Measurements from ENCODE around the gene FBP1. TPM values are rescaled to one million over a fixed set of nuclear protein-coding genes. Genes with fewer than 3 reads are reported as not detected.

The FBP1 gene
- total and polyA plus RNA-seq, 2 donors (not counting 3 experiments of a cell fraction or from before 2014, with no cell fraction given): 2.5 to 3.8 TPM

GRCh38 chr9:94677929-94678328 lies 38.6 kb upstream of the FBP1 start:
- peaks cover 3 to 4% of the 10 kb centered on the region in 2 experiments for H3K27me3 ChIP-seq (ENCODE audit: control insufficient read depth in 2 of 2, insufficient read depth in 2 of 2, low read length in 2 of 2)
- no peaks in the 10 kb centered on the region for H3K36me3 ChIP-seq (ENCODE audit: control insufficient read depth in 2 of 2, extremely low read depth in 1 of 2, insufficient read depth in 2 of 2, low read length in 2 of 2)
- no peak overlapping the region for H3K9ac ChIP-seq (replicated peaks; ENCODE audit: extremely low read depth, insufficient read depth, low read length)
- FAIRE-seq (no peak), DNase-seq (ENCODE audit: low read depth, low spot score) (no peak)
- peaks cover under 1% of the 10 kb centered on the region for H3K4me1 ChIP-seq (ENCODE audit: control insufficient read depth, extremely low read depth, insufficient read depth, low read length)
- no TSS peak for BruUV-seq (replicated peaks)
- H2AFZ ChIP-seq (ENCODE audit: low read depth, low read length): no peak overlapping the region
- H3K4me2 ChIP-seq (ENCODE audit: insufficient read depth, low read length): no peak overlapping the region
- no peak for TF ChIP-seq POLR2AphosphoS5 (IDR thresholded peaks at IDR 0.05; ENCODE audit: insufficient read depth, low read depth, low read length)
- TF ChIP-seq FOS (IDR thresholded peaks at IDR 0.05; ENCODE audit: borderline replicate concordance, insufficient read depth, low read length): no peak
- no peak for TF ChIP-seq MYC (IDR thresholded peaks at IDR 0.05; ENCODE audit: low read depth, low read length)
- dilution Hi-C loops (cut with MboI; ENCODE audit: extremely low pct_ligation_motif_present, low sequenced_read_pairs): no loop called here
- ChIA-PET POLR2A (no interaction called here), CTCF (interaction anchor here (1.3 to 11.8 kb wide), 3 partner anchors 9 to 491 kb away, joined by 4 to 707 read pairs (median 94); no protein-coding TSS in a partner anchor)
- intact Hi-C loops (cut with micrococcal nuclease): no loop called here
- H4K20me1 ChIP-seq (replicated peaks; ENCODE audit: control insufficient read depth, extremely low read depth, insufficient read depth, low read length): no peaks in the 10 kb centered on the region
- H3K79me2 ChIP-seq (ENCODE audit: control insufficient read depth, insufficient read depth, low read length): no peaks in the 10 kb centered on the region
- H3K9me1 ChIP-seq (replicated peaks; ENCODE audit: control insufficient read depth, extremely low read depth, insufficient read depth, low read length): no peaks in the 10 kb centered on the region
- H3K9me3 ChIP-seq (replicated peaks; ENCODE audit: control insufficient read depth, insufficient read depth, low read length): no peaks in the 10 kb centered on the region
- H3K27ac ChIP-seq (ENCODE audit: insufficient read depth, low read depth, low read length): no peak overlapping the region
- no peak overlapping the region for H3K4me3 ChIP-seq (replicated peaks in 1 of 3; ENCODE audit: insufficient read depth in 1 of 3, low read depth in 1 of 3, low read length in 3 of 3)

GRCh38 chr9:94676446-94677131 lies 37.3 kb upstream of the FBP1 start:
- DNase-seq (ENCODE audit: low read depth, low spot score) (no peak), FAIRE-seq (no peak)
- Histone ChIP-seq H3K79me2 (ENCODE audit: control insufficient read depth, insufficient read depth, low read length) (no peaks in the 10 kb centered on the region), H3K27ac (ENCODE audit: insufficient read depth, low read depth, low read length) (no peak overlapping the region), H3K4me3 (replicated peaks in 1 of 3; ENCODE audit: insufficient read depth in 1 of 3, low read depth in 1 of 3, low read length in 3 of 3) (no peak overlapping the region), H3K27me3 (ENCODE audit: control insufficient read depth in 2 of 2, insufficient read depth in 2 of 2, low read length in 2 of 2) (peaks cover 3 to 4% of the 10 kb centered on the region in 2 experiments), H4K20me1 (replicated peaks; ENCODE audit: control insufficient read depth, extremely low read depth, insufficient read depth, low read length) (no peaks in the 10 kb centered on the region), H3K4me2 (ENCODE audit: insufficient read depth, low read length) (no peak overlapping the region), H3K9me1 (replicated peaks; ENCODE audit: control insufficient read depth, extremely low read depth, insufficient read depth, low read length) (no peaks in the 10 kb centered on the region), H3K9ac (replicated peaks; ENCODE audit: extremely low read depth, insufficient read depth, low read length) (no peak overlapping the region), H3K9me3 (replicated peaks; ENCODE audit: control insufficient read depth, insufficient read depth, low read length) (no peaks in the 10 kb centered on the region), H2AFZ (ENCODE audit: low read depth, low read length) (no peak overlapping the region), H3K36me3 (ENCODE audit: control insufficient read depth in 2 of 2, extremely low read depth in 1 of 2, insufficient read depth in 2 of 2, low read length in 2 of 2) (no peaks in the 10 kb centered on the region), H3K4me1 (ENCODE audit: control insufficient read depth, extremely low read depth, insufficient read depth, low read length) (peaks cover 3% of the 10 kb centered on the region)
- no TSS peak for BruUV-seq (replicated peaks)
- ChIA-PET CTCF (interaction anchor here (0.7 to 11.8 kb wide), 3 partner anchors 8 to 492 kb away, joined by 3 to 707 read pairs (median 4); no protein-coding TSS in a partner anchor), POLR2A (no interaction called here)
- TF ChIP-seq MYC (IDR thresholded peaks at IDR 0.05; ENCODE audit: low read depth, low read length): no peak
- TF ChIP-seq EZH2 (IDR thresholded peaks at IDR 0.05; ENCODE audit: borderline replicate concordance, low read depth, low read length, severe bottlenecking): no peak
- intact Hi-C loops (cut with micrococcal nuclease) (no loop called here), dilution Hi-C loops (cut with MboI; ENCODE audit: extremely low pct_ligation_motif_present, low sequenced_read_pairs) (no loop called here)
